GM19452 (cell line): ENCODE measurements around the gene ZBTB8A.
"Not testable (repeated sequence)": the region's sequence is repeated elsewhere in the genome, so short reads cannot be mapped to it uniquely, and the experiment has no call there.

ENCODE experiments used
- ATAC-seq: cut with Tn5 transposase; IDR thresholded peaks from one replicate; pipeline ENCODE4 v1.9.1; 2021; ENCODE audit not compliant: unreplicated experiment

The ZBTB8A gene

GRCh38 chr1:32618673-32619221 is 79.5 kb downstream of the ZBTB8A start:
- no peak for ATAC-seq

GRCh38 chr1:32619701-32620485 is 80.7 kb downstream of the ZBTB8A start:
- ATAC-seq, result peak; percentile 63

GRCh38 chr1:32622205-32622604 is 83.0 kb downstream of the ZBTB8A start:
- no peak for ATAC-seq

GRCh38 chr1:32622806-32623681 is 83.8 kb downstream of the ZBTB8A start:
- ATAC-seq, result no peak

GRCh38 chr1:32623775-32624174 is 84.5 kb downstream of the ZBTB8A start:
- no peak for ATAC-seq

- no peak for ATAC-seq
Measured at GRCh38 chr1:32626176-32626575, 86.9 kb downstream of the ZBTB8A start.

- ATAC-seq, result peak; percentile 75
Measured at GRCh38 chr1:32627596-32628162, 88.5 kb downstream of the ZBTB8A start.

GRCh38 chr1:32630173-32630572 is 90.9 kb downstream of the ZBTB8A start:
- not testable (repeated sequence) for ATAC-seq

- ATAC-seq, result no peak
Measured at GRCh38 chr1:32632829-32633228, 93.6 kb downstream of the ZBTB8A start.

GRCh38 chr1:32635508-32636277 is 96.5 kb downstream of the ZBTB8A start:
- ATAC-seq, result no peak

GRCh38 chr1:32636914-32637645 is 97.9 kb downstream of the ZBTB8A start:
- ATAC-seq, result no peak

- no peak for ATAC-seq
Measured at GRCh38 chr1:32639489-32640075, 100.4 kb downstream of the ZBTB8A start.

GRCh38 chr1:32642292-32642827 is 103.1 kb downstream of the ZBTB8A start:
- not testable (repeated sequence) for ATAC-seq

- ATAC-seq, result no peak
Measured at GRCh38 chr1:32644426-32644825, 105.2 kb downstream of the ZBTB8A start.

GRCh38 chr1:32647308-32648134 is 108.3 kb downstream of the ZBTB8A start:
- no peak for ATAC-seq

GRCh38 chr1:32650248-32650751 is 111.1 kb downstream of the ZBTB8A start, which contains the start of gene ZBTB8OS:
TSS of gene ZBTB8OS (minus strand) at chr1:32650550. CDS start at chr1:32650529, 21 bp downstream.
- ATAC-seq, result peak; percentile 59

- peak; percentile 83 for ATAC-seq
Measured at GRCh38 chr1:32650752-32651460, 111.7 kb downstream of the ZBTB8A start, which contains the start of gene RBBP4. TSS of gene RBBP4 (plus strand) at chr1:32651208. CDS start at chr1:32651307, 99 bp downstream.
